Amygdala (tissue), 56 donors: ENCODE data around the gene TXNRD1.
"Not testable (repeated sequence)": the region's sequence is repeated elsewhere in the genome, so short reads cannot be mapped to it uniquely, and the experiment has no call there.

ENCODE experiments used
- DNase-seq, 56 donors: peaks; one replicate each; lab custom pipeline; 2025; lab: John Stamatoyannopoulos, UW

Gene TXNRD1

DNA sequence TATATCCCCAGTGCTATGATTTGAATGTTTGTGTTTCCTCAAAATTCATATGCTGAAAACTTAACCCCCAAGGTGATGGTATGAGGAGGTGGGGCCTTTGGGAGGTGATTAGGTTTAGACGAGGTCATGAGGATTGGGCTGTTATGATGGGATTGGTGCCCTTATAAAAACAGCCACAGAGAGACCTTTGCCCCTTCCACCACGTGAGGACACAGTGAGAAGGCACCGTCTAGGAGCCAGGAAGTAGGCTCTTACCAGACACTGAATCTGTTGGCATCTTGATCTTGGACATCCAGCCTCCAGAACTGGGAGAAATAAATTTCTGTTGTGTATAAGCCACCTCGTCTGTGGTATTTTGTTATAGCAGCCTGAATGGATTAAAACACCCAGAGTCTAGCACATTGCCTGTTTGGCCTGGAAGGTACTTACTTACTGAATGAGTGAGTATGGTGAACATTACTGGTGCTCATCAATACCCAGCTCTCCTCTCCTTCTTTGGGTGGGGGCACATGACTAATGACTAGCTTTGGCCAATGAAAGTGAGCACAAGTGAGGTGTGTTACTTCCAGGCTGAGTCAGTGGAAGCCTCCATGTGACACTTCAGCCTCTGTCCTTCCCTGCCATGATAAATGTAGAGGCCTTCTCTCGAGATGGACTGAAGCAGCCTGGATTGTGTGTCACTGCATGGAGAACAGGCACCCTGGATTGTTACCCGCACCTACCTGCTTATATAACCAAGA lies 168.7 kb downstream of the TXNRD1 start:
- DNase-seq, result no peak

DNA sequence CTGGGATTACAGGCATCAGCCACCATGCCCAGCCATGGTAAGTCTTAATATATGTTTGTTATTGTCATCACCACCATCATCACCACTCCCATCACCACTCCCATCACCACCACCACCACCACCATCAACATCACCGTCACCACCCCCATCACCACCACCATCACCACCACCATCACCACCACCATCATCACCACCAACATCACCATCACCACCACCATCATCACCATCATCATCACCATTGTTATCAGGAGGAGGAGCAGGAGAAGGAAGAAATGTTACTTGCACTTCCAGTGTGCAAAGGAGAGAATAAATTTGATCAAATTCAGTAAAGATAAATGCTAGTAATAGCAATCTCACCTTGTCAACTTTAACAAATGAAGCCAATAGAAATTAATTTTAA lies 169.9 kb downstream of the TXNRD1 start:
- no peak for DNase-seq

DNA sequence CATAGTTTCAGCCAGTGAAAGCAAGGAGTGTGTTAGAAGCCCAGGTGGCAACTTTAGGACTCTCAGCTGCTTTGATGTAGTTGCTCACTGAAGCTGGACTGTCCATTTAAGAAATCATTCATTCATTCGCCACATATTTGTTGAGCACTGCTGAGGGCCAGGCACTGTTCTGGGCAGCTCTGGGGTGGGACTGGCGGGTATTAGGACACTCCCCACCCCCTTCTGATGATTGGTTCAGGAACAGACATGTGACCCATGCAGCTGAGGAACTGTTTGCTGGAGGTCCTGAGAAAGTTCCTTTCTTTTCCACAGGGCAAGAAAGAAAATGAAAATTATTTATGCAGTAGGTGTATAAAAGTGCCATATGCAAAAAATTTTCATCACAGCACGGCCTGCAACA lies 170.9 kb downstream of the TXNRD1 start:
- DNase-seq, result no peak

DNA sequence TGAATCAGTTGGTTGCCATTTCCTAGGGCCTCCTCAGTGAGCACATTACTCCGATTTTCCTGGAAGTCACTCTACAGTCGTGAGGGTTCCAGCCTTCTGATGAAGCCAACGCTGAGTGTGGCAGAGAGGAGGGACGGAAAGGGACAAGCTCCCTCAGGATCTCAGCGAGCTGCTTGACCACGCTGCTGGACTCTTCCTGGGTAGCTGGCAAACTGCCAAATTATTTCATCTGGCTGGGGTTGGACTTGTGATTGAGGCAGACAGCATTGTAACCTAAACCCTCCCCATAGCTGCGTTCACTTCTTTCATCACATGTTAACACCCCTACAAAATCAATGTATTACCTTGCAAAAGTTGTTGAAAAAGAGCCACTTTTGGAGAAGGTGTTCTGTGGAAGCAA lies 171.6 kb downstream of the TXNRD1 start:
- peak in 1 of 56 donors; percentile 11 for DNase-seq

DNA sequence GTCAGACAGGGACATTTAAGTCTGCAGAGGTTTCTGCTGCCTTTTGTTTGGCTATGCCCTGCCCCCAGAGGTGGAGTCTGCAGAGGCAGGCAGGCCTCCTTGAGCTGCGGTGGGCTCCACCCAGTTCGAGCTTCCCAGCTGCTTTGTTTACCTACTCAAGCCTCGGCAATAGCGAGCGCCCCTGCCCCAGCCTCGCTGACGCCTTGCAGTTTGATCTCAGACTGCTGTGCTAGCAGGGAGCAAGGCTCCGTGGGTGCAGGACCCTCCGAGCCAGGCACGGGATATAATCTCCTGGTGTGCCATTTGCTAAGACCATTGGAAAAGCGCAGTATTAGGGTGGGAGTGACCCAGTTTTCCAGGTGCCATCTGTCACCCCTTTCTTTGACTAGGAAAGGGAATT lies 178.5 kb downstream of the TXNRD1 start:
- DNase-seq, result not testable (repeated sequence)
